H1 (cell line): ENCODE data around the gene IGF2R.

Experiments used
- EZH2 ChIP-seq: fragments of 200-600 bp; sonication (generic); IDR thresholded peaks from 2 replicates; pipeline ENCODE4 v1.7.1; 2012; ENCODE audit warnings: low read depth, mild to moderate bottlenecking, moderate library complexity, low read length, inconsistent platforms; ENCODE audit not compliant: severe bottlenecking
- POLR2A ChIP-seq, 2 experiments: IDR thresholded peaks; 1 replicate in 1 of 2; 2 replicates in 1 of 2; pipeline ENCODE4 v1.6.1; 2011; ENCODE audit warnings: low read depth in 2 of 2, low read length in 2 of 2, mild to moderate bottlenecking in 2 of 2; ENCODE audit errors: control extremely low read depth in 1 of 2
- POLR2AphosphoS5 ChIP-seq: IDR thresholded peaks from 2 replicates; pipeline ENCODE4 v1.6.1; 2011; ENCODE audit warnings: low read depth, low read length
- TEAD4 ChIP-seq: IDR thresholded peaks from 2 replicates; pipeline ENCODE4 v1.6.1; 2012; ENCODE audit warnings: low read depth, low read length, inconsistent platforms, mixed read lengths
- TF ChIP-seq, protein P1 (sequence below): IDR thresholded peaks from 2 replicates; pipeline ENCODE4 v1.6.1; 2012; ENCODE audit warnings: inconsistent platforms
- TF ChIP-seq, protein P2 (sequence below), 3 experiments: IDR thresholded peaks; 1 replicate in 2 of 3; 2 replicates in 1 of 3; pipeline versions ENCODE4 v1.5.1 to v1.6.1; 2011; ENCODE audit warnings: low read length in 3 of 3, mild to moderate bottlenecking in 3 of 3, inconsistent platforms in 2 of 3, low read depth in 1 of 3, moderate library complexity in 1 of 3; ENCODE audit not compliant: insufficient read depth in 1 of 3; ENCODE audit errors: control extremely low read depth in 1 of 3

DNA sequence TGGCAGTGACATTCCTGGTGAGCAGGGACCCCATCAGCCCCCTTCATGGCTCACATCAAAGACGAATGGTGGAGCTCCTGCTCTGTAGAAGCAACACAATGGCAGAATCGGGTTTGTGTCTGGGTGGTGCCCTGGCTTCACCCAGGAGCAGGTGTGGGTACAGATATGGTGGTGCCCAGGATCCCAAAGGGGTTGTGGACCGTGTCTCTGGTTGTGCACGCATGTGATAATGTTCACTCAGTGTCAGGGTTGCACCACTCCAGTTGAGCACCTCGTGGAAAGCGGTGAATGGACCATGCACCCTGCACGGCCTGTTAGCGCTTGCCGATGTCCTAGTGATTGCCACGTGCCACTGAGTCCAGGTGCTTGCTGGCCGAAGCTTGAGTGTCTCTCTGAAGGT, 63.0 kb downstream of the IGF2R start:
- TF ChIP-seq, protein P1, sequence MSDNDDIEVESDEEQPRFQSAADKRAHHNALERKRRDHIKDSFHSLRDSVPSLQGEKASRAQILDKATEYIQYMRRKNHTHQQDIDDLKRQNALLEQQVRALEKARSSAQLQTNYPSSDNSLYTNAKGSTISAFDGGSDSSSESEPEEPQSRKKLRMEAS, result no peak
- no peak for TF ChIP-seq POLR2A (IDR thresholded peaks at IDR 0.05; ENCODE audit: control extremely low read depth in 1 of 2, low read depth in 2 of 2, low read length in 2 of 2)
- TF ChIP-seq, protein P2, sequence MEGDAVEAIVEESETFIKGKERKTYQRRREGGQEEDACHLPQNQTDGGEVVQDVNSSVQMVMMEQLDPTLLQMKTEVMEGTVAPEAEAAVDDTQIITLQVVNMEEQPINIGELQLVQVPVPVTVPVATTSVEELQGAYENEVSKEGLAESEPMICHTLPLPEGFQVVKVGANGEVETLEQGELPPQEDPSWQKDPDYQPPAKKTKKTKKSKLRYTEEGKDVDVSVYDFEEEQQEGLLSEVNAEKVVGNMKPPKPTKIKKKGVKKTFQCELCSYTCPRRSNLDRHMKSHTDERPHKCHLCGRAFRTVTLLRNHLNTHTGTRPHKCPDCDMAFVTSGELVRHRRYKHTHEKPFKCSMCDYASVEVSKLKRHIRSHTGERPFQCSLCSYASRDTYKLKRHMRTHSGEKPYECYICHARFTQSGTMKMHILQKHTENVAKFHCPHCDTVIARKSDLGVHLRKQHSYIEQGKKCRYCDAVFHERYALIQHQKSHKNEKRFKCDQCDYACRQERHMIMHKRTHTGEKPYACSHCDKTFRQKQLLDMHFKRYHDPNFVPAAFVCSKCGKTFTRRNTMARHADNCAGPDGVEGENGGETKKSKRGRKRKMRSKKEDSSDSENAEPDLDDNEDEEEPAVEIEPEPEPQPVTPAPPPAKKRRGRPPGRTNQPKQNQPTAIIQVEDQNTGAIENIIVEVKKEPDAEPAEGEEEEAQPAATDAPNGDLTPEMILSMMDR (IDR thresholded peaks at IDR 0.05; ENCODE audit: control extremely low read depth in 1 of 3, insufficient read depth in 1 of 3, low read depth in 1 of 3, low read length in 3 of 3), result no peak
- TF ChIP-seq POLR2AphosphoS5, result no peak
- no peak for TF ChIP-seq TEAD4
- no peak for TF ChIP-seq EZH2
